ENCODE measurements around the gene DMPK.

DNA sequence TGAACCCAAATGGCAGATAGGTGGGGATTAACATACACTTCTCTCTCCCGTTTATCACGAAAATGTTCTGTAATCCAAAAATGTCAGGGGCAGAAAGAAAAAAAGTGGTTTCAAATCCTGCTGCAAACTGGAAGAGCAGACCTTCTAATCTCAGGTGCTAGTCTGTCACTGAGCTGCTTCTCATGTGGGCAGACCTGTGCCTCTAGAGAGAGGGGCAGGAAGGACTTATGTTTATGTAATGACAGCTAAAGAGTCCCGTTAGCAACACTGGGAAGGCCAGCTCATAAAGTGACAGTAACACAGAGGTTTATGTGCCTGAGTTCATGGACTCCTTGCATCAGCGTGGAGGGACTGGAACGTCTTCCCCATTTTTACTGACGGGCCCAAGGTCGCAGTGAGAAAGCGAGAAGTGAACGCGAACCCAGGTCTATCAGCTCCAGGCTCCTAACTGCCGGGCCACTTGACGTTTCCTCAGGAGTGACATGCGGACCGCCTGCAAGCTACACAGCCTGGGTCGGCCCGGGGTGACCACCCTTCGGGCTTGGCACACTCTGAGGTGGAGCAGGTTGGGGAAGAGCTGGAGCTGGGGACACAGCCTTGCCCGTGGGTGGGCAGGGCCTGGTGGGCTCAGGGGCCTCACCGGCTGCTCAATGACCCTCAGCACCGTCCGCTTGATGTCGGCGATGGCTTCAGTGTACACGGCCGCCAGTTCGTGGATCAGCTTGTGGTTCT is 42.4 kb upstream of the DMPK start:
- no peak for TF ChIP-seq FOXM1 (IDR thresholded peaks at IDR 0.05; ENCODE audit: borderline replicate concordance)
- TF ChIP-seq SUZ12 (IDR thresholded peaks at IDR 0.05): no peak
- TF ChIP-seq FOXK2 (IDR thresholded peaks at IDR 0.05): no peak
- no peak for TF ChIP-seq ZNF384 (IDR thresholded peaks at IDR 0.05)

All from HEK293T (cell line).